G401.6 (cell line): Measurements from ENCODE around the gene TMIGD3.

Experiments used
- FAIRE-seq: peaks from 2 replicates; lab custom pipeline; 2012; peaks lifted over from hg19 to GRCh38; lab: Jason Lieb, UNC

Gene TMIGD3

DNA sequence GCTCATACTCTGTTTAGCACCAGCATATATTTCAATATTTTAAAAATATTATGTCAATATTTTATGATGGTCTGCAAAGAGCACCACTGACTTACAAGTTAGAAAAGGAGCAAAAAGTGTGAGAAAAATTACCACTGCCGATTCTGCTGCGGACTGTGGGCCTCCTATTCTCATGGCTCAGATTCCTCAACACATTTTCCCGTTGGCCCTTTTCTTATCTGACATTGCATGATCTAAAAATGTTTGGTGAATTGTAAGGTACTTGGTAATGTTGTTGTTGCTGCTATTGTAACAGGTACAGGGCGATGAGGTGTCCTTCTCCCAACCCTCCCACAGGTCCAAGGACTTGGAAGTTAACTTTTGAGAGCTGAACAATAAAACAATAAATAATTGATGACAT is 28.9 kb downstream of the TMIGD3 start:
- FAIRE-seq, result no peak

DNA sequence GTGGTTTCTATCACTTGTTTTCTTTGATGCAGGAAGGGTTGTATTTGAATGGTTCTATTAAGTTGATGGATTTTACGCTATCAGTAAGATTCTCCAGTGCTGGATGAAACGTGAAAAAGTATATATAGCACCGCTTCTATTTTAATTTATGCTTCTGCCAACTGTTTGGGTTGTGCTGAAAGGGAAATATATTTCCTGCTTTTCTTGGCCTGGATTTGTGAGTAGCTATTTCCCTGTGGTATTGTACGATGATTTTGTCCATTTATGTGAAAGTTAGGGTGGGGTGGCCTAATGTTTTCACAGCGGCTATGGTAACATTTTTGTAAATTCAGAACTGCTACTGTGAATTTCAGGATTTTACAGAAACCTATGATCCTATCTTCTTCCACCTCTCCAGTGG is 29.3 kb downstream of the TMIGD3 start:
- FAIRE-seq, result no peak

DNA sequence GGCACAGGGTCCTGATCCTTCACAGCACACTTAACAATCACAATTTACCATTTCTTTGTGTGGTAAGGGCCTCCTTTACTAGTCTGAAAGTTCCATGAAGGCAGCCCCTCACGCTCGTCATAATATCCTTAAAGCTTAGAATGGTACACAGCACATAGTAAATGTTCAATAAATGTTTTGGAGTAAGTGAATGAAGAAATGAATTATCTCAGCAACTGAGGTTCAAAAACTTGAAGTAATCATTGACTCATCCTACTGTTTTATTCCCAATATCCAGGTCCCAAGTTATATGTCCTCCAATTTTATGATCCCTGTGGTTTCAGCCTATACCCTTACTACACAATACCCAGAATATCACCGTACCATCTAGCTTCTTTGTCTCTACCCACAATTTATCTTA is 31.9 kb downstream of the TMIGD3 start:
- no peak for FAIRE-seq

DNA sequence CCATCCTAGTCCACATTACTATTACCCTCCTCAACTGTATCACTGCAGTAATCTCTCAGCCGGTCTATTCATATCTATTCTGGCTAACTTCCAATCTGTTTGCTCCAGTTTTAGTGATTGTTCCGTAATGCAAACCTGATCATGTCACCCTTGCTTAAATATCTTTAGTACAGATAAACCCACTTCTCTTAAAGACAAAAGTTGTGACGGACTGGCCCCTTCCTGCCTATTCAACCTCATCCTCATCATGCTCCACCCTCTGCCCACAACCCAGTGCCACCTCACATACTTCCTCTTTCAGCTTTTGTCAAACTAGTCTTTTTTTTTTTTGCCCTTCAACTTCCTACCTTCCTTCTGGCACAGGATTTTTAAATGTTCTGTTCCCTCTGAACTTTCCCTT is 32.4 kb downstream of the TMIGD3 start:
- FAIRE-seq, result no peak

DNA sequence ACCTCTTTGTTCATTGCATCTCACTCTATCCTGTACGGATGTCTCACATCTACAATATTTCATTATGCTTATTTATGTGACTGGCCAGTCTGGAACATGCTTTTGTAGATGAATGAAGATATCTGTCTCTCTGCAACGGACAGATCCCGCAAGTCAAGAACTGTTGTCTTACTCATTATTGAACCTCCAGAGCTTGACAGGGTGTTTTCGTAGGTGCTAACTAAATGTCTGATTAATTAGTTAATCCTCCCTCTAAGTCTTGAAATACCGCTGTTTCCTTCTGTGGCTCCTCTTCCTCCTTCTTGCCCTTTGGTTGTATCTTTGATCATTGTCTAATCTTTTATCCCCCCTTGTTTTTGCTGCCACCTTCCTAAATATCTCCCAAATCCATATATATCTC is 32.8 kb downstream of the TMIGD3 start:
- FAIRE-seq, result no peak

DNA sequence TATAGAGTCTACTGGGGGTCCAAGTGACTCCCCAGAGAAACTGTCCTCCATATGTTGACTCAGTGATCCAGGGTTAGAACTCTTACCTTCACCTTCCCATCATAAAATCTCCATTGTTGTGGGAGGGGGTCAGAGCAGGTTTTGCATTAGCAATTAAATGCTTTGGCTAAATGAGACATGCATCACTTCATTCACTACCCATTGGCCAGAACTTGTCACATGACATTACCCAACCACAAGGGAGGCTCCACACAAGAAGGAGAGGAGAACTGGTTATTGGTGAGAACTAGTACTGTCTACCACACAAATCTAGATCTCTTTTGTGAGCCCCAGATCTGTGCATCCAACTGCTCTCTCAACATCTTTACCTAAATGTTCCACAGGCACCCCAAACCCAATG is 33.9 kb downstream of the TMIGD3 start:
- no peak for FAIRE-seq

DNA sequence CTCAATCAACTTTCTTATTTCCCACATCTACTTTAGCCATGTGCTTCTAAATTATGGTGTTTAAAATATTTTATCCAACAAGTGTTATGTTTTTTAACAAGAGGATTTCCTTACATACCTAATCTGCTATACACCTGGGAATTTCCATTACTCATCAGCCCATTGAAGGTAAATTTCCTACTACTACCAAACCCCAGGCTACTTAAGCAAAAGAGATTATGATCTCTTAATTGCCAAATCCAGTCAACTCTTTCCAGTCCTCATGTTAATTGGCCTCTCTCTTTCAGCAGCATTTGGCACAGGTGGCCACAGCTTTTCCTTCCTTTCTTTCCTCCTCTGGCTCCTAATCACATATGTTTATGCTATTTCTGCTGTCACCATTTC is 34.7 kb downstream of the TMIGD3 start:
- no peak for FAIRE-seq

DNA sequence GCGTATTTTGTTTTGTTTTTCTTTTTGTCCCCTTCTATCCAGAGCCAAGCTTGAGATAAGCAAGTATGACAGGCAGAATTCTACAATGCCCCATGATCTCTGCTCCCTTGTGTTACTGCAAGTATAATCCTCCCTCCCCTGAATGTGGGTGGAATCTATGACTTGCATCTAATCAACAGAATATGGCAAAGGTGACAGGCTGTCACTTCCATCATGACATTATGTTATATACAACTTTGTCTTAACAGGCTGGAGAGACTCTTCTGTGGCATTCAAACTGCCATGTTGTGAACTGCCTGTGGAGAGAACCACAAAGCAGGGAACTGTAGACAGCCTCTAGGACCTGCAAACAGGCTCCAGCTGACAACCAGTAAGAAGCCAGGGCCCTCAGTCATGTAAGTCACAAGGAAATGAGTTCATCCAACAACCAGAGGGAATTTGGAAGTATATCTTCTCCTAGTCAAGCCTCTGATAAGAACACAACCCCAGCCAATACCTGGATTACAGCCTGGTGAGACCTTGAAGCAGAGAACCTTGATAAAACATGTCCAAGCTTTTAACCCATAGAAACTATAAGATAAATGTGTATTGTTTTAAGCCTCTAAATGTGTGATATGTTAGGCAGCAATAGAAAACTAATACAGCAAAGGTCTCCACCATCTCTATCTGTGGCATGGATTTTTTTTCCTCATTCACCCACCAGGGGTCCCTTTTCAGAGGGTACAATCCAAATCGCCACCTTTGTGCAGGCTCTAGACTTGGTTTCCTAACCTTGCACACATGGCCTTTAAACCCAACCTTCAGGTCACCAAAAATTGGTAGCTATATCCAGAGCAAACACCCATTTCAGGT is 35.3 kb downstream of the TMIGD3 start:
- no peak for FAIRE-seq

DNA sequence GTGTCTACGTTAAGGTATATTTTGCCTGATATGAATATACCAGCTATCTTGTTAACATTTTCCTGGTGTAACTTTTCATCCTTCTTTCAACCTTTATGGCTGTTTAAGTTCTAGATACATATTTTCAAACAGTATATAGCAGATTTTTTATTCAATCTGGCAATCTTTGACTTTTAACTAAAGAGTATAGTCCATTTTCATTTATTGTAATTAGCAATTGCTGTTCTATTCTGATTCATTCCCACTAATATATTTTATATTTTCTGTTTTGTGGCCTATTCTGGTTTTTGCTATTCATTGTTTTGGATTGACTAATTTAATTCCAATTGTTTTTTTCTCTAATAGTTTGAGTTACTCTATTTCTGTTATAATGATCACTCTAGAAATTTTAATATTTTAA is 37.0 kb downstream of the TMIGD3 start:
- FAIRE-seq, result no peak

DNA sequence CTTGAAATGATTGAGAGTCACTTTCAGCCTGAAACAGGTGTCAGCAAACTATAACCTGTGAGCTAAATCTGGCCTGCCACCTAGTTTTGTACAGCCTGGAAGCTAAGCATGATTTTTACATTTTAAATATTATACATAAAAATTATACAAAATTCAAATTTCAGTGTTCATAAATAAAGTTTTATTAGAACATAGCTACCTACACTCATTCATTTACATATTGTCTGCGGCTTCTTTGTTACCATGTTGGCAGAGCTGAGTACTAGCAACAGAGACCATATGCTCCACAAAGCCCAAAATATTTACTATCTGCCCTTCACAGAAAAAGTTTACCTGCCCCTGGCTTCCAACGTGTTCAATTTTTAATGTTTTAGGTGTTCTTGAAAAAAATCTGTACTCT is 37.7 kb downstream of the TMIGD3 start:
- FAIRE-seq, result no peak

DNA sequence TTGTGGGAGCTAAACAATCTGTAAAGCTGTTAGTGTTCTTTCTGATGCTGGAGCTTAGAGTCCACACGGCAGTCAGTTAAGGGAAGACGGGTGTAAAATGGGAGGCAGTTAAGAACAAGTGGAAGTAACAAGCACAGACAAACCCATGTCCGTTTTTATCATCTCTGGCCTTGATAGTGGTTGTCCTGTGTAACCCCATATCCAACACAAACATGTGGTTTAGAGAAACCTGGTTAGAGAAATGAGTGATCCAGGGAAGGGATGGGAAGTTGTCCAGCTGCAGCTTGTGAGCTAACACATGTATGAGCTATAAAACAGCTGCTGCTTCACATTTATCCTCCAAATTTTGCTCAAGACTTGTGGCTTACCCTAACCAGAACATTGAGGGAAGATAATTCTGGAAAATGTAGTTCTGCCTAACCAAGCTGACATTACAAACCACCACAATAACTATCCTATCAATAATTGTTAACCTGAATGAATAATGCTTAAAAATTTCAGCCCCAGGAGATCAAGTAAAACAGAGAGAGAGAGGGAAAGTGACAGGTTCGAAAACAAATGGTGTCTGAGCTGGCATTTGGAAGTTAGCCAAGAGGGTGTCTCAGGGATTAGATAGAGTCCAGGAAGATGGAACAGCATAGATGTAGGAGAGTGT is 40.3 kb downstream of the TMIGD3 start:
- FAIRE-seq, result no peak

DNA sequence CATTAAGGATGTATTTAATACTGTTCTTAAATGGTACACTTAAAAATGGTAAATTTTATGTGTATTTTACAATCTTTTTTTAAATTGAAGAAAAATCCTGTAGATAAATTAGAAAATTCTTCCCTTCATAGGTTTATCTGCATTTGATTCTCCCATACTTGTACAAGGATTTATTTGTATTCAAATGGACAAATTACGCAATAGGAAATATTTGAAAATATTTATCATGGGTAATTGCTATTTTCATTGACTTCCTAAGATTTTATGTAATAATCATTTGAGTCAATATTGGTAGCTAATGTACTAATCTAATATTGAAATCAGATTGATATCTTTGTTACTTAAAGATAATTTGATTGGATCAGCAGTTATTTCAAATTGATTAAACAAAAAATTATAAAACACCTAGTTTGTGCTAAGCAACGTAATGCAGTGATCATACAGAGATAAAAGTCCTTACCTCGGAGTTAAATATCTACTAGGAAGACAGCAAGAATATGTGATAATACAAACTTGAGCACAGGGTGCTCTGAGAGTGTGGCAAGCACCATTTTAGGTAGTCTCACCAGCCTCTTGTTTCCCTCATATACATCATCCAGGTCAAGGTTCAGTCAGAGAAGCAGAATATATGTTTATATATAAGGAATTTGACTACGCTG is 40.9 kb downstream of the TMIGD3 start:
- peak; percentile 81 for FAIRE-seq

DNA sequence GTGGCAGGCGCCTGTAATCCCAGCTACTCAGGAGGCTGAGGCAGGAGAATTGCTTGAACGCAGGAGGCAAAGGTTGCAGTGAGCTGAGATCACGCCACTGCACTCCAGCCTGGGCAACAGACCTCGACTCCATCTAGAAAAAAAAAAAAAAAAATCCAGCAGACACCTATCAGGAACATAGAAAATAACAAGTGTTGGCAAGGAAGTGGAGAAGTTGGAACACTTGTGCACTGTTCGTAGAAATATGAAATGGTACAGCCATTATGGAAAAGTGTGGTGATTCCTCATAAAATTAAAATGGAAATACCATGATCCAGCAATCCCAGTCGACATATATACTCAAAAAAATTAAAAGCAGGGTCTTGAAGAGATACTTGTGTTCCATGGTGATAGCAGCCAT is 41.7 kb downstream of the TMIGD3 start:
- FAIRE-seq, result no peak

DNA sequence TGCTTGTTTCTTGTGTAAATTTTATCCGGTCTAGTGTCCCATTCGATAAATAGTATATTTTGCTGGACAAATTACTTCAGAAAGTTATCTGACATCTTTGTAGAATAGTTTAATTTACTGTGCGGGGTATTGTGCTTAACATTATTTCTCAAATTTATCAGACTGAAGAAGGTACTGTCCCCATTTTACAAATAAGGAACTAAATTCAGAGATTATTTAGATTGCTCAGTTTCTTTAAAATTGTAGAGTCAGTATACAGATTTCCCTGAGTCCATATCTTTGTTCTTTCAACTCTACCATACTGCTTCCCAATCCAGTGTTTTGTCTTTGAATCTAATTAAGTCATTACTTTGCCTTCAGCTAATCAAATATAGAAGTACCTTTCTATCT is 47.8 kb downstream of the TMIGD3 start:
- FAIRE-seq, result no peak

DNA sequence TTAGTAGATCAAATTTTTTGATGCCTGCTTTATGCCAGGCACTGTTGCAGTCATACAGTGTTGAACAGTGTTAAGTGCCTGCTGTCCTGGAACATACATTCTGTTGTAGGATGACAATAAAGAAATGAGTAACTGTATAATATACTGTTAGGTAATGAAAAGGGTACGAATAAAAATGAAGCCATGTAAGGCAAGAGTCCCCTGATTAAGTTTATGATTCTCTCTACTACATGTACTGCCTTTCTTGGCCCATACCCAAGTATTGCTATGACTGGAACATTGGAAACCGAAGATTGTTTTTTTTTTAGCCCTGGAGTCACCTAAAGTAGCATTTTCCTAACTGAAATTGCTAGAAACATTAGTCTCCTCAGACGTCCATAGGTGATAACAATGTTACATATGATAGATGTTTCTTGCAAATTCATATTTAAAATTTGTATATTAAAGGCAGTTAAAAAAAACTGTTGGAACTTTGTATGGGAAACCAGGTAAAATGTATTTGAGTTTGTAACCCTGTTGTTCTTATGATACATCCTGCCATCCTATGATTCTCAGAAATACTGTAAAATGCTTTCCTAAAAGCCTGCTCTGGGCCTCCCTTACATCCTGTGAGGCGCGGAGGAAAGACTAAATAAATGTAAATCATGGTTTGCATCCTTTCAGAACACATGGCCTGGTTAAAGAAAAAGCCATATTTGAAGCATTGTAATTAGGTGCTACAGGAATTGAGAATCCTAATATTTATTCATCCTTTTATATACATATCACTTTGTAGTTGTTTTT is 48.4 kb downstream of the TMIGD3 start:
- FAIRE-seq, result no peak

DNA sequence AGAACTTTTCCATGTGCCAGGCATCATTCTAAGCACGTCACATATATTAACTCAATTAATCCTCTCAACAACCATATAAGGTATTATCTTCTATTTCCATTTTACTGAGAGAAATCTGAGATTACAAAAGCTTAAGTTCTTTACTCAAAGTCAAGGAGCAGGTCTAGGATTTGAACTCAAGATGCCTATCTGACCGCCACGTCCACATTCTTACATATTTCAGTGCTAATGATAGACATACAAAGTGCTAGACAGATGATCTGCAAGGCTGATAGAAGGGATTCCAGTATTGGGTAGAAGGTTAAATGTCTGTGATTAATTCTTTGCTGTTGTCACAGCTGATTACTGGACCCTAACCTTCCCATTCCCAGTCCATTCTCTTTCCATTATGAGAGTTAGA is 49.7 kb downstream of the TMIGD3 start:
- no peak for FAIRE-seq

DNA sequence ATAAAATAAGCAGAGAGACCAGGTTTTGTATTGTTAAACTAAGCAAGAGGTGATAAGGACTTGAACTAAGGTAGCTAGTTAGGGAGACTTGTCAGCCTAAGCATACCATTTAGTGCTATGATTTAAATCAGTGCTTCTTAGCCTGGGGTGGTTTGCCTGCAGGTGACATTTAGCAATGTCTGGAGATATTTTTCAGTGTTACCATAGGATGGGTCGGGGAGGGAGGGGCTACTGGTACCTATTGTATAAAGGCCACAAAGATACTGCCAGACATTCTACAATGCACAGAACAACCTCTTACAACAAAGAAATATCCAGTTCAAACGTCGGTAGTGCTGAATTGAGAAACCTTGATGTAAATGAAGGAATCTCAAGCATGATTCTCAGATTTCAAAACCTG is 50.9 kb downstream of the TMIGD3 start:
- FAIRE-seq, result no peak

DNA sequence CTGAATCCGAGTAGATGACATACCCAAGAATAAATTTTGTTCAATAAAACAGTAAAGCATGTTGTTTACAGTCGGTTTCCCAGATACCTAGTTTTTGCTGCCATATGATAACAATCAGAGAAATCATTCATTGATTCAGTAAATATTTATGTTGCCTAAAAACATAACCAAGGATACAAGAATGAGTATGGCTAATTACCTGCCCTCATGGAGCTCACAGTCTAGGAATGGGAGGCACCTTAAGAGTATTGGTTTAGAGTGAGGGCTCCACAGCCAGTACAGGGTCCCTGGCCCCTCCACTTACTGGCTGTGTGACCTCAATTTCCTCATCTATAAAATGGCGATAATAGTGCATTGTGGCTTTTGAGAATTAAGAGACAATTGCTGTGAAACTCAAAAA is 53.2 kb downstream of the TMIGD3 start:
- FAIRE-seq, result no peak

DNA sequence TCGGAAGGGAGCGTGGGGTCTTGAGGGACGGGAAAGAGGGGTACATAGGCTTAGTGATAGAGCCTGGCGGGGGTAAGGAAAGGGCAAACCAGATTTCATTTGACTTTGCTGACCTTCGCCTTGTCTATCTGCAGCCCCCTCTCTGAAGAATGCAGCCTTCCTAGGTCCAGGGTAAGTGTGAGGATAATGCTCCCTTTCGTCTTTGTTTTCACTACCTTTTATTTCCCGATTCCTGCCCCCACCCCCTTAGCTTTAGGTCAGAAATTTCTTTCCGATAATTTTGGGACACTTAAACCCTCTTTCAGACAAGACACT is 53.8 kb downstream of the TMIGD3 start:
- FAIRE-seq, result no peak

DNA sequence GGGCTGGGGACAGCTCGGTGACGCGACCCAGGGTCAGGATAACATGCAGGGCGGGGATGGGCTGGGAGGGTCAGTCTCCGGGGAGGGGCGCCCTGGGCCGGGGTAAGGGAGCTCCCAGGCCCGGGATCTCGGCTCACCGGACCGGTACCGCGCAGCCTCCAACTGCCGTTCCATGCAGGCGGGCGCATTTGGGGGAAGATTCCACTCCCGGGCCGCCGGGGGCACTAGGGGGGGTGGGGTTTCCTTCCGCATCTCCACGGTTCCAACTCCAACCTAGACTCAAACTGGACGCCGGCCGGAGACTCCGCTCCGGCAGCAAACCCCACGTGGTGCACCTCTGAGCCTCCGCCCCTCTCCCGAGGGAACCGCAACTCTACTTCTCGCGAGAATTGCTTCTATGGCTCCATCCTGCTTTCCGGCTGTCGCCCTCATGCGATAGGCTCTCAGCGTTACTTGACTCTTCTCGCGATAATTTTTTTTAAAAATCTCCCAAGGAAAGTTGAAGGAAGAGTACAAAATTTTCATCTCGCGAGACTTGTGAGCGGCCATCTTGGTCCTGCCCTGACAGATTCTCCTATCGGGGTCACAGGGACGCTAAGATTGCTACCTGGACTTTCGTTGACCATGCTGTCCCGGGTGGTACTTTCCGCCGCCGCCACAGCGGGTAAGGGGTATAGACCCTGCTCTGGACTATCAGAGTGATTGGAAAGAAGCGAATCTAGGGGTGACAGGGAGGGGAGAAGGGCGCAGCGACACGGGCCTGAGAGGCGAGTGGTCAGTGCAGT is 54.3 kb downstream of the TMIGD3 start, which contains the start of the genes ATP5PB and WDR77:
ATP5PB (plus strand) TSS at position 547 of the 785 bp plus-strand sequence; CDS start at position 625, 78 bp downstream.
WDR77 (minus strand) TSS at position 339 of the 785 bp plus-strand sequence; CDS start at position 252, 87 bp downstream.
- FAIRE-seq, result peak; percentile 99

DNA sequence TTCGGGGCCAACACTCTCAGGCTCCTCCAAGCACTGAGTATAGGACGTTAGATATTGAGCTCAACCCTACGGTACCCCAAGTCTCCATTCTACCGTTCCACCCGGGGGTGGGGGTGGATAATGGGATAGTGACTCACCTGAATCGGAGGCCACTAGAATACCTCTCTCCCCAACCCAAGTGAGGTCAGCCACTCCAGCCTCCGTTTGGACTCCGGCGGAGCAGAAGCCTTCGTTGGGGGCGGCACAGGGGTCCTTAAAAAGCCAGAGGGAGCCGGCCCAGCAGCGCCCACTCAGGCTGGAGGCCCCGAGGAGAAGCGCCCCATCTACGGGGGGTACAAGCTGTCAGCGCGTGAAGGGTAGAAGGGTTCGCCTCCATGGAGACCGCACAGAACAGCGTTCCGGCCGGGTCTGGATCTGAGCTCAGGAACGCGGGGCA is 54.9 kb downstream of the TMIGD3 start:
- FAIRE-seq, result no peak
